Naive B cell (primary cell): ENCODE results near the gene PKLR. TPM values are rescaled to one million over a fixed set of nuclear protein-coding genes. Genes with fewer than 3 reads are reported as not detected.
A peak's percentile ranks its signal among the peaks of the same experiment; 100 is the strongest.
"Not testable (repeated sequence)": the region's sequence is repeated elsewhere in the genome, so short reads cannot be mapped to it uniquely, and the experiment has no call there.

Experiments used
- ATAC-seq, 2 donors: fragments of 150-1000 bp; cut with Tn5 transposase; 2 replicates each; pipeline ENCODE4 v1.10.0; 2021; ENCODE audit warnings: low read depth in 2 of 2, mild to moderate bottlenecking in 2 of 2, moderate library complexity in 2 of 2
- DNase-seq: peaks from one replicate; pipeline ENCODE4 v3.0.0; 2022
- H3K27ac Mint-ChIP-seq, 6 donors: one replicate each; pipeline ENCODE4 v1.8.0; 2020 to 2022; ENCODE audit warnings: mild to moderate bottlenecking in 6 of 6, mixed read lengths in 6 of 6, moderate library complexity in 5 of 6, inconsistent platforms in 2 of 6
- H3K27me3 Mint-ChIP-seq, 3 donors: one replicate each; pipeline ENCODE4 v1.8.0; 2021 to 2022; ENCODE audit warnings: mixed read lengths in 3 of 3, mild to moderate bottlenecking in 1 of 3
- H3K36me3 Mint-ChIP-seq, 2 donors: one replicate each; pipeline ENCODE4 v1.8.0; 2020 to 2022; ENCODE audit warnings: mixed read lengths in 2 of 2, inconsistent platforms in 1 of 2, mild to moderate bottlenecking in 1 of 2
- H3K4me1 Mint-ChIP-seq, 3 donors: one replicate each; pipeline ENCODE4 v1.8.0; 2020 to 2022; ENCODE audit warnings: mixed read lengths in 3 of 3, inconsistent platforms in 1 of 3, mild to moderate bottlenecking in 1 of 3, moderate library complexity in 1 of 3
- H3K4me3 Mint-ChIP-seq, 8 donors: one replicate each; pipeline ENCODE4 v1.8.0; 2020 to 2022; ENCODE audit warnings: mild to moderate bottlenecking in 8 of 8, mixed read lengths in 8 of 8, moderate library complexity in 8 of 8, inconsistent platforms in 2 of 8
- H3K9me3 Mint-ChIP-seq, 7 donors: one replicate each; pipeline ENCODE4 v1.8.0; 2020 to 2022; ENCODE audit warnings: mixed read lengths in 7 of 7, mild to moderate bottlenecking in 5 of 7, inconsistent platforms in 2 of 7, moderate library complexity in 1 of 7
- polyA plus RNA-seq, 6 donors: library from polyadenylated mRNA; unstranded; fragments of 300-500 nt; fragmentation: Illumina TruSeq; gene quantifications; one replicate each; pipeline ENCODE4 v1.2.3, GENCODE V29; 2021; ENCODE audit warnings: low read depth in 6 of 6

The PKLR gene
- polyA plus RNA-seq, 6 donors from 2014 or later: not detected

- H3K4me3 Mint-ChIP-seq: no peak overlapping the region
- H3K4me1 Mint-ChIP-seq: peaks cover 0 to 12% (median 12%) of the 10 kb centered on the region in 3 donors
- H3K9me3 Mint-ChIP-seq: peaks cover 0 to 3% (median 0%) of the 10 kb centered on the region in 7 donors
- DNase-seq: no peak
- H3K27me3 Mint-ChIP-seq: peaks cover 35 to 59% (median 48%) of the 10 kb centered on the region in 3 donors
- H3K36me3 Mint-ChIP-seq: no peaks in the 10 kb centered on the region
- peak overlapping the region in 1 of 6 donors; percentile 71 for H3K27ac Mint-ChIP-seq
- no peak for ATAC-seq
Measured at GRCh38 chr1:155293086-155293749, 8.0 kb downstream of the PKLR start.

DNA sequence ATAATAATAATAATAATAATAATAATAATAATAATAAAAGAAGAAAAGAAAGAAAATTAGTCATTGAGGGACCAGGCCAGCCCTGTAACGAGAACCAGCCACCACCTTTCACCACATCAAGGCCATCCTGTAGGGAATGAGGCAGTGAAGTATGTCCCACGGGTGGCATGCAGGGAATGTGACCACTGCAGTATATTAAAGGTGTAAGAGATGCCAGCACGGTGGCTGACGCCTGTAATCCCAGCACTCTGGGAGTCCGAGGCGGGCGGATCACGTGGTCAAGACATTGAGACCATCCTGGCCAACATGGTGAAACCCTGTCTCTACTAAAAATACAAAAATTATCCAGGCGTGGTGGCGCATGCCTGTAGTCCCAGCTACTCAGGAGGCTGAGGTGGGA is 10.2 kb downstream of the PKLR start:
- not testable (repeated sequence) for H3K27ac Mint-ChIP-seq, DNase-seq, H3K4me3 Mint-ChIP-seq, H3K36me3 Mint-ChIP-seq, ATAC-seq, H3K4me1 Mint-ChIP-seq, H3K9me3 Mint-ChIP-seq
- peaks cover 17 to 37% (median 28%) of the 10 kb centered on the region in 3 donors for H3K27me3 Mint-ChIP-seq

DNA sequence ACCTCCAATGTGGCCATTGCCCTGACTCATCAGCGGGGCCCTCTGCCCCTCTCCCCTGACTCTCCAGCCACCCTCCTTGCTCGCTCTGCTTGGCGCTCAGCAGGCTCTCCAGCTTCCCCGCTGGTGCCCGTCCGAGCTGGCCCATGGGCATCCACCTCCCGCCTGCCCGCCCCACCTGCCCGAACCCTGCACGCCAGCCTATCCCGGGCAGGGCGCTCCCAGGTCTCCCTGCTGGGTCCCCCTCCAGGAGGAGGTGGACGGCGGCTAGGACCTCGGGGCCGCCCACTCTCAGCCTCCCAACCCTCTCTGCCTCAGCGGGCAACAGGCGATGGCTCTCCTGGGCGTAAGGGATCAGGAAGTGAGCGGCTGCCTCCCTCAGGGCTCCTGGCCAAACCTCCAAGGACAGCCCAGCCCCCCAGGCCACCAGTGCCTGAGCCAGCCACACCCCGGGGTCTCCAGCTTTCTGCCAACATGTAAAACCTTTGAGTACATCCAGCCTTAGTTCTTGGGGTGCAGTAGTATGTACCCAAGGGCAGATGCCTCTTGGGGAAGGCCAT is 13.2 kb downstream of the PKLR start:
- DNase-seq (no peak), ATAC-seq (no peak)
- Mint-ChIP-seq H3K27ac (no peak overlapping the region), H3K4me1 (no peaks in the 10 kb centered on the region), H3K9me3 (no peaks in the 10 kb centered on the region), H3K36me3 (no peaks in the 10 kb centered on the region), H3K27me3 (peaks cover 0 to 18% (median 5%) of the 10 kb centered on the region in 3 donors), H3K4me3 (no peak overlapping the region)

GRCh38 chr1:155286544-155286943 is 14.7 kb downstream of the PKLR start:
- no peak overlapping the region for H3K4me3 Mint-ChIP-seq
- no peaks in the 10 kb centered on the region for H3K36me3 Mint-ChIP-seq
- peaks cover 0 to 13% (median 1%) of the 10 kb centered on the region in 3 donors for H3K27me3 Mint-ChIP-seq
- H3K27ac Mint-ChIP-seq: peak overlapping the region in 2 of 6 donors; percentile 5 to 60
- no peaks in the 10 kb centered on the region for H3K4me1 Mint-ChIP-seq
- DNase-seq (no peak), ATAC-seq (no peak)
- H3K9me3 Mint-ChIP-seq: no peaks in the 10 kb centered on the region

DNA sequence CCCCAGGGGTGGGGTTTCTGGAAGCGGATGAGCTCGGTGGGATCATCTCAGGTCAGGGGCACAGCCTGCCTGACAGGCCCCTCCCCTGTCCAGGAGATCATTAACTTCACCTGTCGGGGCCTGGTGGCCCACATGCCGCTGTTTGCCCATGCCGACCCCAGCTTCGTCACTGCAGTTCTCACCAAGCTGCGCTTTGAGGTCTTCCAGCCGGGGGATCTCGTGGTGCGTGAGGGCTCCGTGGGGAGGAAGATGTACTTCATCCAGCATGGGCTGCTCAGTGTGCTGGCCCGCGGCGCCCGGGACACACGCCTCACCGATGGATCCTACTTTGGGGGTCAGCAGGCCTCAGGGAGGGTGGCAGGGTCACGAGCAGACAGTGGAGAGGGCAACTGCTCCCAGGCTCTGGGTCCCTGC is 15.6 kb downstream of the PKLR start:
- H3K9me3 Mint-ChIP-seq: no peaks in the 10 kb centered on the region
- ATAC-seq (no peak), DNase-seq (no peak)
- H3K27ac Mint-ChIP-seq: no peak overlapping the region
- no peaks in the 10 kb centered on the region for H3K36me3 Mint-ChIP-seq
- H3K4me1 Mint-ChIP-seq: no peaks in the 10 kb centered on the region
- peaks cover 0 to 9% (median 0%) of the 10 kb centered on the region in 3 donors for H3K27me3 Mint-ChIP-seq
- no peak overlapping the region for H3K4me3 Mint-ChIP-seq

- peak overlapping the region in 1 of 8 donors; percentile 61 for H3K4me3 Mint-ChIP-seq
- no peaks in the 10 kb centered on the region for H3K36me3 Mint-ChIP-seq
- H3K27me3 Mint-ChIP-seq: peaks cover 0 to 3% (median 0%) of the 10 kb centered on the region in 3 donors
- H3K9me3 Mint-ChIP-seq: no peaks in the 10 kb centered on the region
- DNase-seq (no peak), ATAC-seq (no peak)
- H3K4me1 Mint-ChIP-seq: no peaks in the 10 kb centered on the region
- H3K27ac Mint-ChIP-seq: peak overlapping the region in 1 of 6 donors; percentile 42
Measured at GRCh38 chr1:155285063-155285462, 16.2 kb downstream of the PKLR start.

- DNase-seq: no peak
- Mint-ChIP-seq H3K27me3 (no peaks in the 10 kb centered on the region), H3K27ac (no peak overlapping the region), H3K4me1 (no peaks in the 10 kb centered on the region), H3K9me3 (no peaks in the 10 kb centered on the region), H3K4me3 (no peak overlapping the region), H3K36me3 (no peaks in the 10 kb centered on the region)
- ATAC-seq: no peak
Measured at GRCh38 chr1:155284476-155284875, 16.8 kb downstream of the PKLR start.

DNA sequence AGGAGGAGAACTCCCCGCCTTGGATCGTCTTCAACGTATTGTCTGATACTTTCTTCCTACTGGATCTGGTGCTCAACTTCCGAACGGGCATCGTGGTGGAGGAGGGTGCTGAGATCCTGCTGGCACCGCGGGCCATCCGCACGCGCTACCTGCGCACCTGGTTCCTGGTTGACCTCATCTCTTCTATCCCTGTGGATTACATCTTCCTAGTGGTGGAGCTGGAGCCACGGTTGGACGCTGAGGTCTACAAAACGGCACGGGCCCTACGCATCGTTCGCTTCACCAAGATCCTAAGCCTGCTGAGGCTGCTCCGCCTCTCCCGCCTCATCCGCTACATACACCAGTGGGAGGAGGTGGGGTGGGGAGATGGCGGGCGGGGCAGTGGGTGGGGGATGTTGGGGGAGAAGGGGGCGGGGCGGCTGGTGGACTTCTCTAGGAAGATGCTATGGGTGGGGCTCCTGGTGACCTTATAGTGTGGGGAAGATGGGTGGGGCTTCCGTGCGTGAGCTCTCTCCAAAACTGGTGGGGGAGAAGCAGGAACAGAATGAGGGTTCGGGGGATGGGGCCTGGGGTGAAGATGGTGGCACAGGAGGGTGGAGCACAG is 18.6 kb downstream of the PKLR start:
- ATAC-seq: no peak
- Mint-ChIP-seq H3K27ac (peak overlapping the region in 1 of 6 donors; percentile 85), H3K4me3 (no peak overlapping the region), H3K36me3 (no peaks in the 10 kb centered on the region), H3K4me1 (peaks cover 0 to 8% (median 7%) of the 10 kb centered on the region in 3 donors), H3K27me3 (no peaks in the 10 kb centered on the region), H3K9me3 (no peaks in the 10 kb centered on the region)
- no peak for DNase-seq

DNA sequence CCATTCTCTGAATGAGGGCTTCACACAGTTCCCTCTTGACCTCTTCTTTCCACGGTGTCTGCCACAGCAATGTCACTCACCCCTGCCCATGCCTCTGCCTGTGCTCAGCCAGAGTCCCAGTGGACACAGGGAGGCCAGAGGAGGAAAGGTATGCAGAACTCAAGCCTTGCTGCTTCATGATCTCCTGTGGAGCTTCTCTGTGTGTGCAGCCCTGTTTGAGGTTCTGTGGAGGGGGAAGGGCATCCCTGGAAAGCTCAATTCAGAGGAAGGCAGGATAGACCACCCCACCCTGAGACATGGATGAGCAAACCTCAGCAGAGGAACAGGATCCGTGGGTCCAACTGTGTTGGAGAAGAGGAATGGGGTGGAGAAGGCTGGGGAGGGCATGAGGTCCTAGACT is 22.0 kb downstream of the PKLR start:
- Mint-ChIP-seq H3K27me3 (no peaks in the 10 kb centered on the region), H3K4me3 (peak overlapping the region in 1 of 8 donors; percentile 59), H3K36me3 (no peaks in the 10 kb centered on the region), H3K9me3 (no peaks in the 10 kb centered on the region), H3K27ac (peak overlapping the region in 1 of 6 donors; percentile 40), H3K4me1 (peaks cover 18 to 23% (median 22%) of the 10 kb centered on the region in 3 donors)
- DNase-seq (no peak), ATAC-seq (no peak)

DNA sequence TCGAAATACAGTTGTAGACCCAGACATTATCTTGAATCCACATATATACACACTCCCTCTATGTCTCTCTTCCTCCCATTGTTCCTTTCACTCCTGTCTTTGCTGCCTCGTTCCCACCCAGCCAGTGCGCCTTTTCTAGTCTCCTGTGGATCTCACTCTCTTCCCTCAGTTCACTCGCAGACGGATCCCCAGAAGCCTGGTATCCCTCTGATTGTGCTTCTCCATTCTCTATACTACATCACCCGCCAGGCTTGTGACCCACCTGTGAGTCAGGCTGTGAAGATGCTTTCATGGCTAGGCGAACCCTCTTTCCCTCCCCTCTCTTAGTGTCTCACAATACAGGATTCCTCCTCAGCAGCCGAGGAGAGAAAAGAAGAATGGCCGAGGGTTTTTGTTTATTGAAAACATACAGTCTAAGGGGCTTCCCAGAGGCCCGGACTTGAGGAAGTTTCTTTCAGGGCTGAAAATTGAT is 22.5 kb downstream of the PKLR start:
- Mint-ChIP-seq H3K4me1 (peaks cover 19 to 26% (median 24%) of the 10 kb centered on the region in 3 donors), H3K4me3 (peak overlapping the region in 7 of 8 donors; percentile 17 to 90 (median 77)), H3K9me3 (no peaks in the 10 kb centered on the region), H3K36me3 (no peaks in the 10 kb centered on the region), H3K27me3 (no peaks in the 10 kb centered on the region), H3K27ac (peak overlapping the region in 1 of 6 donors; percentile 48)
- ATAC-seq (no peak), DNase-seq (no peak)

DNA sequence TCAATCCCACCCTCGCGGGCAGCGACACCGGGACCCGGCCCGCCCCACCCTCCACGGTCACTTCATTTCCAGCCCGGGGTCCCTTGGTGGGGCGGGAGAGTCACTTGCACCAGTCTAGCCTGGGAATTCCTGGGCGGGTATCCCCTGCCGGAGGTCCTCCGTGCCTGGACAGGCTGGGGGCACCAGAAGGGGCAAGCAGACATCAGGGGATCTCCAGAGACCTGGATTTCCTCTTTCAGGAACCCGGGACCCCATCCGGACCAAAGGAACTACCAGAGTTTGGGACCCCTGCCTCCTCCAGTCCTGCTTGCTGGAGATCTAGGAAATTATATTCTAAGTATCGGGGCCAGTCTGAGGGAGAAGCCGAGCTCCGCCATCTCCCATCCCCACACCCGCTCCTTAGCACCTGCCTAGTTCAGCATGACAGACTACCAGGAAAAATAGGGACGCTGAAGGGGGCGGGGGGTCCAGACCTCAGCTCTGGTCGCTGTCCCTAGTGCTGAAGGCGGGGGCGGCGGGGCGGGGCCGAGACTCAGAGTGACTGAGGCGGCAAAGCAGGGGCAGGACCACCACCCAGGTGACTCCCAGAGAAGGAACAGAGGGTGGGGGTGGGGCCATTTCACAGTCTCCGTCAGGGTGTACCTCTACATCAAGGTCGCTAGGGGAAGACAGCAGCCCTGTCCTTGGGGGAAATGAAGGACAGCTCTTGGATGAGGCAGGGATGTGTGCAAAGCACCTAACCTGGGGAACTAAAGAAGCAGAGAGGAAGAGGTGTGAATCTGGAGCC is 23.1 kb downstream of the PKLR start:
- ATAC-seq: peak; percentile 54 to 55
- Mint-ChIP-seq H3K27me3 (no peaks in the 10 kb centered on the region), H3K27ac (peak overlapping the region in 3 of 6 donors; percentile 18 to 64 (median 55)), H3K4me3 (peak overlapping the region; percentile 64 to 90 (median 80)), H3K9me3 (no peaks in the 10 kb centered on the region), H3K4me1 (peaks cover 25 to 31% (median 30%) of the 10 kb centered on the region in 3 donors), H3K36me3 (no peaks in the 10 kb centered on the region)
- DNase-seq: peak; percentile 76

- H3K27ac Mint-ChIP-seq: peak within 1 kb of the TSS in 3 of 6 donors; percentile 18 to 84 (median 37)
- no peaks in the 10 kb centered on the region for H3K9me3 Mint-ChIP-seq
- peak within 1 kb of the TSS; percentile 64 to 90 (median 84) for H3K4me3 Mint-ChIP-seq
Measured at GRCh38 chr1:155277070-155277901, 24.0 kb downstream of the PKLR start, which contains the start of gene HCN3. TSS of gene HCN3 (plus strand) at chr1:155277463. CDS start at chr1:155277591, 128 bp downstream.

More at GRCh38 chr1:155277070-155277901, 24.0 kb downstream of the PKLR start, which contains the start of gene HCN3:
- Mint-ChIP-seq H3K4me1 (peaks cover 32 to 39% (median 38%) of the 10 kb centered on the region in 3 donors), H3K36me3 (no peaks in the 10 kb centered on the region), H3K27me3 (no peaks in the 10 kb centered on the region)
- peak; percentile 83 for DNase-seq
- ATAC-seq: peak; percentile 45 to 52
